HepG2 (cell line): Measurements from ENCODE around the gene PEX14. TPM values are rescaled to one million over a fixed set of nuclear protein-coding genes. Genes with fewer than 3 reads are reported as not detected.

Experiments
- ATAC-seq: fragments of 200-7000 bp; cut with Tn5 transposase; 3 replicates; pipeline ENCODE4 v1.9.1; 2020; ENCODE audit warnings: mild to moderate bottlenecking, moderate library complexity
- BruUV-seq: library from RNA; stranded (reverse); fragments of 400-500 nt; replicated peaks from 2 replicates; lab custom pipeline; 2021; lab: Mats Ljungman, UMichigan
- CTCF ChIA-PET: fragments of 300-600 bp; formaldehyde crosslinking; extraction: SDS; loops from one replicate; lab custom pipeline; 2021; ENCODE audit warnings: low total read pairs, inconsistent platforms, low intra/inter-chr PET ratio; lab: Yijun Ruan, JAX
- POLR2A ChIA-PET: fragments of 350-600 bp; sonication (Branson Sonifier 250); formaldehyde crosslinking; loops from one replicate; lab custom pipeline; 2020; ENCODE audit warnings: antibody characterized with exemption, inconsistent platforms; lab: Yijun Ruan, JAX
- DNase-seq: peaks from one replicate; pipeline ENCODE4 v3.0.0-alpha.2; 2015; ENCODE audit warnings: low spot score
- FAIRE-seq: peaks from 3 replicates; lab custom pipeline; 2011; peaks lifted over from hg19 to GRCh38; lab: Jason Lieb, UNC
- H2AFZ ChIP-seq: one replicate; pipeline ENCODE4 v1.6.1; 2011; ENCODE audit warnings: low read length, inconsistent platforms
- H3K27ac ChIP-seq: fragments of 300-600 bp; 3 replicates; pipeline ENCODE4 v1.8.0; 2011; ENCODE audit warnings: mixed run types, mild to moderate bottlenecking, mixed read lengths, low read length, inconsistent platforms; ENCODE audit not compliant: insufficient read depth; ENCODE audit errors: extremely low read length
- H3K27me3 ChIP-seq, 2 experiments: fragments of 200-600 bp in 1 of 2; 2 replicates in 1 of 2; 3 replicates in 1 of 2; pipeline versions ENCODE4 v1.6.0 to v1.8.0; 2011; ENCODE audit warnings: low read length in 2 of 2, mild to moderate bottlenecking in 2 of 2, moderate library complexity in 2 of 2, inconsistent platforms in 1 of 2; ENCODE audit not compliant: insufficient read depth in 2 of 2, control insufficient read depth in 1 of 2
- H3K36me3 ChIP-seq, 2 experiments: fragments of 200-600 bp in 1 of 2; replicated peaks in 1 of 2; 2 replicates in 1 of 2; 3 replicates in 1 of 2; pipeline versions ENCODE4 v1.5.1 to v1.8.0; 2011; ENCODE audit warnings: low read length in 2 of 2, inconsistent platforms in 1 of 2; ENCODE audit not compliant: insufficient read depth in 2 of 2, control insufficient read depth in 1 of 2
- H3K4me1 ChIP-seq: 2 replicates; pipeline ENCODE4 v1.5.1; 2012; ENCODE audit warnings: low read length, inconsistent platforms; ENCODE audit not compliant: insufficient read depth
- H3K4me2 ChIP-seq: 2 replicates; pipeline ENCODE4 v1.6.0; 2011; ENCODE audit warnings: low read depth, low read length, inconsistent platforms
- H3K4me3 ChIP-seq, 3 experiments: fragments of 200-600 bp in 1 of 3; sonication (generic), shearing (Covaris generic) in 1 of 3; replicated peaks in 1 of 3; 2 replicates each; pipeline ENCODE4 v1.5.1; 2011 to 2016; ENCODE audit warnings: low read length in 3 of 3, inconsistent platforms in 2 of 3, low read depth in 2 of 3, mild to moderate bottlenecking in 2 of 3, control low read depth in 1 of 3, mixed read lengths in 1 of 3; ENCODE audit not compliant: insufficient read depth in 1 of 3
- H3K79me2 ChIP-seq: one replicate; pipeline ENCODE4 v1.6.1; 2011; ENCODE audit warnings: low read length, inconsistent platforms; ENCODE audit not compliant: insufficient read depth
- H3K9ac ChIP-seq: 2 replicates; pipeline ENCODE4 v1.6.0; 2011; ENCODE audit warnings: mild to moderate bottlenecking, low read depth, low read length, inconsistent platforms; ENCODE audit not compliant: insufficient read depth
- H3K9me3 ChIP-seq: 2 replicates; pipeline ENCODE4 v1.5.1; 2012; ENCODE audit warnings: mild to moderate bottlenecking, low read length
- H4K20me1 ChIP-seq: 2 replicates; pipeline ENCODE4 v1.6.0; 2011; ENCODE audit warnings: inconsistent platforms, mild to moderate bottlenecking, low read length, moderate library complexity; ENCODE audit not compliant: insufficient read depth
- CEBPG ChIP-seq: IDR thresholded peaks from 2 replicates; pipeline ENCODE4 v1.6.1; 2016
- FOSL2 ChIP-seq: sonication (generic); formaldehyde crosslinking; IDR thresholded peaks from 2 replicates; pipeline ENCODE4 v1.4.0; 2020; ENCODE audit warnings: missing genetic modification reagents
- HCFC1 ChIP-seq: fragments of 150-350 bp; IDR thresholded peaks from 2 replicates; pipeline ENCODE4 v1.6.1; 2014; ENCODE audit warnings: low read depth, low read length
- MATR3 ChIP-seq: sonication (generic); formaldehyde crosslinking; IDR thresholded peaks from 2 replicates; pipeline ENCODE4 v1.4.0; 2020; ENCODE audit warnings: missing genetic modification reagents
- MBNL3 ChIP-seq: fragments of 250-450 bp; sonication (Bioruptor Pico); conservative IDR thresholded peaks from 2 replicates; pipeline ENCODE4 v1.8.0; 2022; ENCODE audit warnings: mild to moderate bottlenecking, inconsistent platforms
- NFE2L2 ChIP-seq: fragments of 150-350 bp; IDR thresholded peaks from 2 replicates; pipeline ENCODE4 v1.6.1; 2014; ENCODE audit warnings: low read length
- PHF21A ChIP-seq: sonication (generic); formaldehyde crosslinking; IDR thresholded peaks from 2 replicates; pipeline ENCODE4 v1.5.0; 2020; ENCODE audit warnings: mild to moderate bottlenecking, missing genetic modification reagents
- TEAD3 ChIP-seq: optimal IDR thresholded peaks from 2 replicates; pipeline ENCODE3; 2016; ENCODE audit warnings: borderline replicate concordance
- THAP11 ChIP-seq: IDR thresholded peaks from 2 replicates; pipeline ENCODE4 v1.6.1; 2016; ENCODE audit warnings: missing biosample characterization, missing genetic modification reagents
- ZNF143 ChIP-seq: sonication (generic); formaldehyde crosslinking; IDR thresholded peaks from 2 replicates; pipeline ENCODE4 v1.4.0; 2020; ENCODE audit warnings: missing genetic modification reagents
- WGBS: methylation state at CpG from one replicate; pipeline ENCODE4 v1.1.6; 2017; ENCODE audit warnings: low lambda C conversion rate; 5-methylcytosine and 5-hydroxymethylcytosine counted together
- in situ Hi-C: cut with HindIII; loops from 2 replicates; pipeline ENCODE4 v1.10.0; 2017; ENCODE audit warnings: low pct_unique_long_range_greater_than_20kb; ENCODE audit not compliant: extremely low pct_ligation_motif_present
- intact Hi-C: fragments of 100-400 bp; cut with micrococcal nuclease; formaldehyde crosslinking; loops from one replicate; pipeline ENCODE4 v1.10.0; 2022; ENCODE audit not compliant: unreplicated experiment
- polyA plus RNA-seq, 8 experiments: library from polyadenylated mRNA; depleted of rRNA in 3 of 8; stranded (reverse) in 7 of 8; unstranded in 1 of 8; fragments of >200 nt; fragmentation: Illumina TruSeq in 4 of 8; extraction: Trizol in 4 of 8; gene quantifications; 2 replicates each; pipeline versions ENCODE4 v1.2.1 to v1.2.3, GENCODE V29; 2011 to 2016; ENCODE audit warnings: low read depth in 4 of 8, missing spikeins in 1 of 8, mixed read lengths in 1 of 8; ENCODE audit not compliant: insufficient read depth in 1 of 8
- total RNA-seq, 5 experiments: library from RNA; depleted of rRNA; stranded (reverse); fragments of >200 nt; fragmentation: Illumina TruSeq; extraction: Trizol; gene quantifications; 2 replicates each; pipeline ENCODE4 v1.2.3, GENCODE V29; 2016; ENCODE audit warnings: low read depth in 1 of 5

The PEX14 gene
- total and polyA plus RNA-seq, 2 of the 13 experiments (the other 11 are each of a cell fraction or from before 2014, with no cell fraction given), result 6.5 to 9.9 TPM

DNA sequence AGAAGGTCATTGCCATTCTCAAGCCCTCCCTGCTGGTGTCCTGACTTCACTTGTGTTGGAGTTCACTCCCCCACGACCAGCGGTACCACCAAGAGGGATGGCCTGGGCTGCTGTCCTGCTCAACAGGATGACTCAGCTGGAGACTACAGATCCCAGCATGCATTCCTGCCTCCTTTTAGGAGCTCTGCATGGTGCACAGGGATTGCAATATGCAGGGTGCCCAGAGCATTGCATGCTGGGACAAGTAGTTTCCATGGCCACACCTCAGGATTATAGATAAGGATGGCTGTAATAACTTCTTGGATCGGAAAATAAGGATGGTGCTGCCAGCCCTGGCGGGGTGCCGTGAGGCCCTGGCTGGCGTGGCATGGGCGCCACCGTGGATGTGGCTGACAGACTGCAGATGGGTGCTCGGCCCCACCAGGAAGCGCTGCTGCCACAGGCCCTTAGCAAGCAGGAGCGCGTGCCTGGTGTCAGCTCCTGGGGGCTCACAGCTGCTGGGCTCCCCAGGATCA lies 171.7 kb downstream of the PEX14 start:
- no TSS peak for BruUV-seq
- ATAC-seq, result peak; percentile 38
- Histone ChIP-seq H3K4me1 (peaks cover 4% of the 10 kb centered on the region), H3K4me2 (no peak overlapping the region)
- no peak for TF ChIP-seq NFE2L2
- peak; percentile 93 for TF ChIP-seq THAP11 (CRISPR knock-in tag)
- peak; percentile 87 for TF ChIP-seq ZNF143 (CRISPR knock-in tag)
- TF ChIP-seq PHF21A (CRISPR knock-in tag), result no peak
- no peak for TF ChIP-seq MBNL3 (CRISPR knock-in tag)
- TF ChIP-seq TEAD3 (CRISPR knock-in tag), result peak; percentile 12
- TF ChIP-seq MATR3 (CRISPR knock-in tag), result no peak
- TF ChIP-seq CEBPG (CRISPR knock-in tag), result 0 out of 2 replicates have a peak, but pooled peaks have one; percentile 9
- peak; percentile 30; the same call in 1 of the 2 replicates for TF ChIP-seq FOSL2 (CRISPR knock-in tag)
- peak; percentile 42; the same call in 1 of the 2 replicates for TF ChIP-seq HCFC1
- TF ChIP-seq, all 625 proteins: peak for 6
- H3K4me3 ChIP-seq, result no peak overlapping the region
- H3K36me3 ChIP-seq, result no peaks in the 10 kb centered on the region
- 80% methylated on average over 9 of the region's 12 CpGs for WGBS
- no peaks in the 10 kb centered on the region for H3K79me2 ChIP-seq
- DNase-seq, result no peak
- FAIRE-seq, result no peak
- H4K20me1 ChIP-seq, result no peaks in the 10 kb centered on the region
- H3K27ac ChIP-seq, result no peak overlapping the region
- no peaks in the 10 kb centered on the region for H3K9me3 ChIP-seq
- CTCF ChIA-PET, result no interaction called here
- intact Hi-C loops (no loop called here), in situ Hi-C loops (no loop called here)
- H2AFZ ChIP-seq, result no peak overlapping the region
- H3K9ac ChIP-seq, result no peak overlapping the region
- POLR2A ChIA-PET, result no interaction called here
- H3K27me3 ChIP-seq, result no peaks in the 10 kb centered on the region
